H1 (cell line): ENCODE results near the gene SYPL1. TPM values are rescaled to one million over a fixed set of nuclear protein-coding genes. Genes with fewer than 3 reads are reported as not detected.

ENCODE experiments used
- CTCF ChIA-PET: fragments of 300-600 bp; sonication (Branson Sonifier 250); formaldehyde crosslinking; loops from one replicate; lab custom pipeline; 2021; ENCODE audit not compliant: partially characterized antibody; lab: Charles Lee
- POLR2A ChIA-PET: fragments of 300-600 bp; sonication (Branson Sonifier 250); formaldehyde crosslinking; loops from one replicate; lab custom pipeline; 2021; ENCODE audit warnings: inconsistent platforms; ENCODE audit not compliant: partially characterized antibody; lab: Charles Lee
- DNase-seq, 2 experiments: peaks; one replicate each; pipeline versions ENCODE4 v3.0.0 to v3.0.0-alpha.2; 2010 to 2022; ENCODE audit warnings: low spot score in 2 of 2, low read depth in 1 of 2, mixed read lengths in 1 of 2
- FAIRE-seq: peaks from 2 replicates; lab custom pipeline; 2011; peaks lifted over from hg19 to GRCh38; lab: Jason Lieb, UNC
- H2AFZ ChIP-seq: 2 replicates; pipeline ENCODE4 v1.8.1; 2012; ENCODE audit warnings: low read length, inconsistent platforms
- H2AK5ac ChIP-seq: 2 replicates; pipeline ENCODE4 v1.6.1; 2013; ENCODE audit warnings: low read depth, low read length
- H2BK120ac ChIP-seq: replicated peaks from 2 replicates; pipeline ENCODE3; 2013; ENCODE audit warnings: low read depth, low read length, inconsistent platforms
- H2BK12ac ChIP-seq: 2 replicates; pipeline ENCODE4 v1.6.1; 2013; ENCODE audit warnings: low read depth, low read length
- H2BK15ac ChIP-seq: 2 replicates; pipeline ENCODE4 v1.6.1; 2013; ENCODE audit warnings: low read length
- H2BK20ac ChIP-seq: 2 replicates; pipeline ENCODE4 v1.6.1; 2013; ENCODE audit warnings: low read length
- H2BK5ac ChIP-seq: 2 replicates; pipeline ENCODE4 v1.6.1; 2013; ENCODE audit warnings: low read depth, low read length
- H3K14ac ChIP-seq: 2 replicates; pipeline ENCODE4 v1.6.1; 2013; ENCODE audit warnings: inconsistent platforms; ENCODE audit not compliant: insufficient read length
- H3K18ac ChIP-seq: 2 replicates; pipeline ENCODE4 v1.6.1; 2013; ENCODE audit warnings: low read length; ENCODE audit errors: extremely low read depth
- H3K23ac ChIP-seq: 2 replicates; pipeline ENCODE4 v1.6.1; 2013; ENCODE audit warnings: inconsistent platforms; ENCODE audit not compliant: insufficient read length
- H3K23me2 ChIP-seq: 2 replicates; pipeline ENCODE4 v1.6.1; 2013; ENCODE audit warnings: low read depth, low read length
- H3K27ac ChIP-seq: 2 replicates; pipeline ENCODE4 v1.6.1; 2011; ENCODE audit warnings: low read depth, low read length, inconsistent platforms
- H3K27me3 ChIP-seq, 4 experiments: replicated peaks in 1 of 4; 1 replicate in 1 of 4; 2 replicates in 3 of 4; pipeline versions ENCODE4 v1.6.1 to v1.8.1; 2011 to 2013; ENCODE audit warnings: low read length in 3 of 4, mild to moderate bottlenecking in 3 of 4, inconsistent platforms in 2 of 4, mixed read lengths in 2 of 4, moderate library complexity in 1 of 4; ENCODE audit not compliant: control insufficient read depth in 3 of 4, insufficient read depth in 3 of 4; ENCODE audit errors: extremely low read depth in 1 of 4
- H3K36me3 ChIP-seq, 4 experiments: 2 replicates each; pipeline versions ENCODE4 v1.6.1 to v1.8.1; 2011 to 2013; ENCODE audit warnings: mild to moderate bottlenecking in 4 of 4, low read length in 3 of 4, moderate library complexity in 2 of 4, control low read depth in 1 of 4, inconsistent platforms in 1 of 4; ENCODE audit not compliant: insufficient read depth in 4 of 4, control insufficient read depth in 2 of 4
- H3K4ac ChIP-seq: replicated peaks from 2 replicates; pipeline ENCODE3; 2013; ENCODE audit warnings: low read length, low read depth, mixed read lengths, inconsistent platforms; ENCODE audit not compliant: insufficient read length
- H3K4me1 ChIP-seq, 4 experiments: replicated peaks in 1 of 4; 1 replicate in 1 of 4; 2 replicates in 3 of 4; pipeline versions ENCODE4 v1.6.1 to v1.8.1; 2011 to 2013; ENCODE audit warnings: low read length in 3 of 4, inconsistent platforms in 2 of 4, mixed read lengths in 1 of 4; ENCODE audit not compliant: insufficient read depth in 4 of 4, control insufficient read depth in 3 of 4
- H3K4me2 ChIP-seq, 2 experiments: 2 replicates each; pipeline versions ENCODE4 v1.6.1 to v1.8.1; 2011 to 2013; ENCODE audit warnings: low read depth in 2 of 2, low read length in 2 of 2, control low read depth in 1 of 2, inconsistent platforms in 1 of 2, mild to moderate bottlenecking in 1 of 2; ENCODE audit not compliant: insufficient read depth in 1 of 2
- H3K4me3 ChIP-seq, 4 experiments: fragments of 200-600, 300-600 bp in 1 of 4; sonication (generic), shearing (Covaris generic), sonication (Bioruptor Twin) in 1 of 4; 2 replicates each; pipeline versions ENCODE4 v1.5.1 to v1.8.1; 2011 to 2016; ENCODE audit warnings: low read length in 4 of 4, low read depth in 3 of 4, control low read depth in 2 of 4, inconsistent platforms in 2 of 4, mild to moderate bottlenecking in 2 of 4, mixed read lengths in 1 of 4, moderate library complexity in 1 of 4; ENCODE audit not compliant: insufficient read depth in 2 of 4; ENCODE audit errors: extremely low read depth in 1 of 4
- H3K56ac ChIP-seq: replicated peaks from 2 replicates; pipeline ENCODE3; 2013; ENCODE audit warnings: low read depth, mild to moderate bottlenecking, mixed read lengths, low read length, inconsistent platforms; ENCODE audit not compliant: insufficient read length
- H3K79me1 ChIP-seq: 2 replicates; pipeline ENCODE4 v1.6.1; 2013; ENCODE audit warnings: low read depth, low read length, control low read depth
- H3K79me2 ChIP-seq, 2 experiments: 2 replicates each; pipeline versions ENCODE4 v1.6.1 to v1.8.1; 2012 to 2013; ENCODE audit warnings: low read length in 2 of 2, mild to moderate bottlenecking in 2 of 2, inconsistent platforms in 1 of 2; ENCODE audit not compliant: insufficient read depth in 2 of 2, control insufficient read depth in 1 of 2
- H3K9ac ChIP-seq, 4 experiments: replicated peaks in 1 of 4; 1 replicate in 1 of 4; 2 replicates in 3 of 4; pipeline versions ENCODE4 v1.6.1 to v1.8.1; 2011 to 2013; ENCODE audit warnings: low read depth in 3 of 4, low read length in 3 of 4, control low read depth in 2 of 4, mild to moderate bottlenecking in 2 of 4, moderate library complexity in 2 of 4, inconsistent platforms in 1 of 4; ENCODE audit errors: extremely low read depth in 1 of 4
- H3K9me3 ChIP-seq, 2 experiments: 2 replicates each; pipeline versions ENCODE4 v1.6.1 to v1.8.1; 2012 to 2013; ENCODE audit warnings: mild to moderate bottlenecking in 2 of 2, moderate library complexity in 2 of 2, control low read depth in 1 of 2, inconsistent platforms in 1 of 2, low read depth in 1 of 2, low read length in 1 of 2, mixed read lengths in 1 of 2; ENCODE audit not compliant: insufficient read depth in 2 of 2
- H4K20me1 ChIP-seq, 2 experiments: replicated peaks in 1 of 2; 2 replicates each; pipeline versions ENCODE3 to v1.8.1; 2011 to 2013; ENCODE audit warnings: inconsistent platforms in 2 of 2, low read length in 2 of 2, mild to moderate bottlenecking in 1 of 2; ENCODE audit not compliant: insufficient read depth in 2 of 2, control insufficient read depth in 1 of 2
- H4K5ac ChIP-seq: 2 replicates; pipeline ENCODE4 v1.6.1; 2013; ENCODE audit warnings: low read length, low read depth, mixed read lengths, inconsistent platforms; ENCODE audit not compliant: insufficient read length
- H4K8ac ChIP-seq: 2 replicates; pipeline ENCODE4 v1.8.0; 2013; ENCODE audit warnings: mild to moderate bottlenecking, moderate library complexity, low read length, inconsistent platforms; ENCODE audit not compliant: insufficient read depth; ENCODE audit errors: extremely low read depth
- H4K91ac ChIP-seq: replicated peaks from 2 replicates; pipeline ENCODE3; 2013; ENCODE audit warnings: low read length, mixed read lengths, inconsistent platforms; ENCODE audit not compliant: insufficient read length
- BCL11A ChIP-seq, 2 experiments: IDR thresholded peaks; one replicate each; pipeline ENCODE4 v1.6.1; 2011; ENCODE audit warnings: low read depth in 2 of 2, low read length in 2 of 2, mild to moderate bottlenecking in 2 of 2
- CBX5 ChIP-seq: fragments of 300-800, 300-1000 bp; sonication (generic); IDR thresholded peaks from 2 replicates; pipeline ENCODE4 v1.7.1; 2016; ENCODE audit warnings: antibody characterized with exemption, low read length, low read depth
- HDAC2 ChIP-seq, 2 experiments: fragments of 300-600 bp in 1 of 2; sonication (generic) in 1 of 2; IDR thresholded peaks; 2 replicates each; pipeline ENCODE4 v1.6.1; 2011 to 2012; ENCODE audit warnings: low read depth in 2 of 2, low read length in 2 of 2, mild to moderate bottlenecking in 2 of 2, moderate library complexity in 2 of 2, borderline replicate concordance in 1 of 2, inconsistent platforms in 1 of 2
- JUN ChIP-seq: IDR thresholded peaks from 2 replicates; pipeline ENCODE4 v1.6.1; 2011; ENCODE audit warnings: low read depth, mild to moderate bottlenecking, improper control_type of control experiment, low read length
- MAX ChIP-seq: IDR thresholded peaks from 2 replicates; pipeline ENCODE4 v1.6.1; 2012; ENCODE audit warnings: inconsistent platforms
- NANOG ChIP-seq: IDR thresholded peaks from 2 replicates; pipeline ENCODE4 v1.6.1; 2011; ENCODE audit warnings: low read length, low read depth, mild to moderate bottlenecking, inconsistent platforms; ENCODE audit not compliant: insufficient read depth, poor library complexity, severe bottlenecking
- POU5F1 ChIP-seq: IDR thresholded peaks from 2 replicates; pipeline ENCODE4 v1.6.1; 2011; ENCODE audit warnings: low read depth, mild to moderate bottlenecking, low read length, moderate library complexity
- RBBP5 ChIP-seq: IDR thresholded peaks from 2 replicates; pipeline ENCODE4 v1.7.1; 2012; ENCODE audit warnings: low read depth, mild to moderate bottlenecking, inconsistent platforms, low read length, moderate library complexity, borderline replicate concordance
- SIRT6 ChIP-seq: IDR thresholded peaks from one replicate; pipeline ENCODE4 v1.7.1; 2012; ENCODE audit warnings: low read length, inconsistent platforms
- SP4 ChIP-seq: IDR thresholded peaks from 2 replicates; pipeline ENCODE4 v1.6.1; 2012; ENCODE audit warnings: low read length, inconsistent platforms
- TCF12 ChIP-seq: IDR thresholded peaks from 2 replicates; pipeline ENCODE4 v1.6.1; 2011; ENCODE audit warnings: low read depth, mild to moderate bottlenecking, low read length
- YY1 ChIP-seq: IDR thresholded peaks from 2 replicates; pipeline ENCODE4 v1.6.1; 2011; ENCODE audit warnings: low read depth, mild to moderate bottlenecking, low read length
- WGBS, 2 experiments: shearing (Covaris generic) in 1 of 2; methylation state at CpG; one replicate each; pipeline versions ENCODE4 v1.1.6 to v1.1.7; 2013 to 2015; ENCODE audit warnings: low lambda C conversion rate in 2 of 2, mixed read lengths in 2 of 2, inconsistent platforms in 1 of 2, low coverage in 1 of 2, missing lambda C conversion rate in 1 of 2; ENCODE audit not compliant: insufficient replicate concordance in 2 of 2, insufficient coverage in 1 of 2, insufficient read length in 1 of 2; ENCODE audit errors: extremely low coverage in 1 of 2, missing lambda C conversion rate in 1 of 2; 5-methylcytosine and 5-hydroxymethylcytosine counted together
- polyA plus RNA-seq, 7 experiments: library from polyadenylated mRNA; depleted of rRNA in 3 of 7; stranded (reverse) in 5 of 7; unstranded in 2 of 7; fragments of >200 nt in 5 of 7; fragments of 200-250 nt in 2 of 7; gene quantifications; 1 replicate in 5 of 7; 2 replicates in 1 of 7; 4 replicates in 1 of 7; pipeline versions ENCODE4 v1.2.1 to v1.2.3, GENCODE V29; 2011 to 2013; ENCODE audit warnings: missing spikeins in 2 of 7, mixed read lengths in 2 of 7
- total RNA-seq: library from RNA; stranded (reverse); fragmentation: NEBNext Ultra II Directional; extraction: Animal tissue kit (Norgen Biotek cat#: 25700); gene quantifications from 2 replicates; pipeline ENCODE4 v1.2.1, GENCODE V29; 2021
- TF ChIP-seq, protein P1 (sequence below): IDR thresholded peaks from 2 replicates; pipeline ENCODE4 v1.6.1; 2012; ENCODE audit warnings: inconsistent platforms

SYPL1 gene
- total and polyA plus RNA-seq, 2 of the 8 experiments (the other 6 are each of a cell fraction or from before 2014, with no cell fraction given) = 44.9 to 57.7 TPM

GRCh38 chr7:106121189-106121810 lies 9.2 kb upstream of the SYPL1 start:
- Histone ChIP-seq H2AFZ (no peak overlapping the region), H4K8ac (no peak overlapping the region), H3K56ac (no peak overlapping the region), H2BK12ac (no peak overlapping the region), H3K9ac (no peak overlapping the region), H3K4me1 (peaks cover 0 to 8% (median 0%) of the 10 kb centered on the region in 4 experiments; a peak in 2 of 7 replicates), H3K79me1 (no peaks in the 10 kb centered on the region), H3K14ac (no peak overlapping the region), H4K5ac (no peak overlapping the region), H3K23ac (no peak overlapping the region), H3K27ac (no peak overlapping the region), H3K9me3 (no peaks in the 10 kb centered on the region), H3K23me2 (no peaks in the 10 kb centered on the region; the same call in 1 of the 2 replicates), H3K4ac (no peak overlapping the region), H4K20me1 (no peaks in the 10 kb centered on the region), H3K18ac (no peak overlapping the region), H3K4me2 (no peak overlapping the region), H3K36me3 (no peaks in the 10 kb centered on the region), H2BK20ac (no peak overlapping the region), H3K4me3 (no peak overlapping the region), H2BK120ac (no peak overlapping the region), H3K79me2 (no peaks in the 10 kb centered on the region), H2BK5ac (no peak overlapping the region), H2BK15ac (no peak overlapping the region), H3K27me3 (no peaks in the 10 kb centered on the region), H2AK5ac (no peak overlapping the region), H4K91ac (no peak overlapping the region)
- no peak for FAIRE-seq
- WGBS, 2 experiments = 87% methylated on average over 3 of the region's 3 CpGs; no CpG with 5 or more reads in 1 of the 2 experiments
- CTCF ChIA-PET = interaction anchor here (0.9 to 2.0 kb wide), 2 partner anchors 32 to 50 kb away, joined by 3 to 6 read pairs; no protein-coding TSS in a partner anchor
- no peak for DNase-seq
- POLR2A ChIA-PET = interaction anchor here (1.1 kb wide), 1 partner anchor 10 kb away, joined by 3 read pairs; no protein-coding TSS in a partner anchor
- no peak for TF ChIP-seq HDAC2 (IDR thresholded peaks at IDR 0.05; ENCODE audit: borderline replicate concordance in 1 of 2, low read depth in 2 of 2, low read length in 2 of 2)
- TF ChIP-seq TCF12 = no peak
- no peak for TF ChIP-seq JUN
- TF ChIP-seq NANOG = no peak
- TF ChIP-seq, protein P1, sequence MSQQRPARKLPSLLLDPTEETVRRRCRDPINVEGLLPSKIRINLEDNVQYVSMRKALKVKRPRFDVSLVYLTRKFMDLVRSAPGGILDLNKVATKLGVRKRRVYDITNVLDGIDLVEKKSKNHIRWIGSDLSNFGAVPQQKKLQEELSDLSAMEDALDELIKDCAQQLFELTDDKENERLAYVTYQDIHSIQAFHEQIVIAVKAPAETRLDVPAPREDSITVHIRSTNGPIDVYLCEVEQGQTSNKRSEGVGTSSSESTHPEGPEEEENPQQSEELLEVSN = no peak
- no peak for TF ChIP-seq YY1
- no peak for TF ChIP-seq CBX5
- no peak for TF ChIP-seq POU5F1
- TF ChIP-seq MAX = no peak
- TF ChIP-seq RBBP5 = no peak
- no peak for TF ChIP-seq SP4
- no peak for TF ChIP-seq BCL11A (IDR thresholded peaks at IDR 0.05; ENCODE audit: low read depth in 2 of 2, low read length in 2 of 2)
- no peak for TF ChIP-seq SIRT6
